Measurements from ENCODE around the gene CTXND1.
"Not testable (repeated sequence)": the region's sequence is repeated elsewhere in the genome, so short reads cannot be mapped to it uniquely, and the experiment has no call there.

The CTXND1 gene

DNA sequence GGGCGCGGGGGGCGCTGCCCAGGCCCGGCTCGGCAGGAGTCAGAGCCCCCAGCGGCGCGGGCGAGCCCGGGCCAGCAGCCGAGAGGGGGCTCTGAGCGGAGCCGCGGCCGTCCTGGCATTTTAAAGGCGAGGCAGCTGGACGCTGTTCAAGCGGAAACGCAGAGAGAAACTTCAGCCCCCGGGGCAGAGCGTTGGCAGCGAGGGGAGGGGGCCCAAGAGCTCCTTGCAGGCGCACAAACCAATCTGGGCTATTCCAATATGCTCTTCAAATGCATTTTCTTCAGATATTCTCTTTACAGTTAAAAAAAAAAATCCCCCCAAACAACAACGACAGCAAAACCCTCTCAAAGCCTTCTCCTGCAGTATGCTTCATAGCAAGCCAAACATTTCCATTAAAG is at the start of gene CTXND1:
Gene CTXND1 (minus strand): TSS at position 93 of the 398 bp plus-strand sequence. CDS start 50,264 bp downstream, outside the sequence.
- DNase-seq: no peak

DNA sequence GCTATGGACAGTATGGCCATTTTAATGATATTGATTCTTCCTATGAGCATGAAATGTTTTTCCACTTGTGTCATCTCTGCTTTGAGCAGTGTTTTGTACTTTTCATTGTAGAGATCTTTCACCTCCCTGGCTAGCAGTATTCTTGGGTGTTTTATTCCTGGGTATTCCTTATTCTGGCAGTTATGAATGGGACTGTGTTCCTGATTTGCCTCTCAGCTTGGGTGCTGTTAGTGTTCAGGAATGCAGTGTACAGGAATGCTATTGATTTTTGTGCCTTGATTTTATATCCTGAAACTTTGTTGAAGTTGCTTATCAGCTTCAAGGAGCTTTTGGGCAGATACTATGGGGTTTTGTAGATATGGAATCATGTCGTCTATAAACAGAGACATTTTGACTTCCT is 49.5 kb upstream of the CTXND1 start:
- DNase-seq: no peak

DNA sequence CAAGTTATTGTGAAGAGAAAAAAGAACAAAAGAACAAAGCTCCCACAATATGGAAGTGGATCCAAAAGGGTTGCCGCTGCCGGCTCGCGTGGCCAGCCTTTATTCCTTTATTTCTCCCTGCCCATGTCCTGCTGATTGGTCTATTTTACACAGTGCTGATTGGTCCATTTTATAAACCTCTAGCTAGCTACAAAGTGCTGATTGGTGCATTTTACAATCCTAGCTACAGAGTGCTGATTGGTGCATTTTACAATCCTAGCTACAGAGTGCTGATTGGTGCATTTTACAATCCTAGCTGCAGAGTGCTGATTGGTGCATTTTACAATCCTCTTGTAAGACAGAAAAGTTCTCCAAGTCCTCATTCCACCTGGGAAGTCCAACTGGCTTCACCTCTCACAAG is 43.8 kb upstream of the CTXND1 start:
- DNase-seq: not testable (repeated sequence)

DNA sequence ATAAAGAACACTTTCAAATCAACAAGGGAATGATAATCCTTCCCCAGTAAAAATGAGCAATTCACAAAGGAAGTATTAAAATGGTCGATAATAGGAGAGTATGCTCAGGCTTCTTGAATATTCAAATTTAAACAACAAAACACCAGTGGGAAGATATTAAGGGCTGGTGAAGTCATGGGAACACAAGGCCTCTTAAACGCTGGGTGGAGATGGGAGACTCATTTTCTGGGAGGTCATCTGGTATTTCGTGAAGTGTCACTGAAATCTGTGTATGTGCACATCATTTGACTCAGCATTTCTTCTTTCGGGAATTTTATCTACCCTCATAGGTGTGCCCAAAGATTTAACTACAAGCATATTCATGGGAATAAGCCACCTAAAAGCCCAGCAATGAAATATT is 40.1 kb upstream of the CTXND1 start:
- DNase-seq: no peak

DNA sequence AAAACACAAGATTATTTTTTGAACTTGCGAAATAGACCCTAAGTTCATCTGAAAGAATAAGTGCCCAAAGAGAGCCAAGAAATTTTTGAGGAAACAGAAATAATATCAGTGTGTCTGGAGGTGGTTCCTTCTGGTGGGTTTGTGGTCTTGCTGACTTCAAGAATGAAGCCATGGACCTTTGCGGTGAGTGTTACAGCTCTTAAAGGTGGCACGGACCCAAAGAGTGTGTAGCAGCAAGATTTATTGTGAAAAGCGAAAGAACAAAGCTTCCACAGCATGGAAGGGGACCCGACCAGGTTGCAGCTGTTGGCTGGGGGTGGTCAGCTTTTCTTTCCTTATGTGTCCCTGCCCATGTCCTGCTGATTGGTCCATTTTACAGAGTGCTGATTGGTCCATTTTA is 38.9 kb upstream of the CTXND1 start:
- DNase-seq: not testable (repeated sequence)

DNA sequence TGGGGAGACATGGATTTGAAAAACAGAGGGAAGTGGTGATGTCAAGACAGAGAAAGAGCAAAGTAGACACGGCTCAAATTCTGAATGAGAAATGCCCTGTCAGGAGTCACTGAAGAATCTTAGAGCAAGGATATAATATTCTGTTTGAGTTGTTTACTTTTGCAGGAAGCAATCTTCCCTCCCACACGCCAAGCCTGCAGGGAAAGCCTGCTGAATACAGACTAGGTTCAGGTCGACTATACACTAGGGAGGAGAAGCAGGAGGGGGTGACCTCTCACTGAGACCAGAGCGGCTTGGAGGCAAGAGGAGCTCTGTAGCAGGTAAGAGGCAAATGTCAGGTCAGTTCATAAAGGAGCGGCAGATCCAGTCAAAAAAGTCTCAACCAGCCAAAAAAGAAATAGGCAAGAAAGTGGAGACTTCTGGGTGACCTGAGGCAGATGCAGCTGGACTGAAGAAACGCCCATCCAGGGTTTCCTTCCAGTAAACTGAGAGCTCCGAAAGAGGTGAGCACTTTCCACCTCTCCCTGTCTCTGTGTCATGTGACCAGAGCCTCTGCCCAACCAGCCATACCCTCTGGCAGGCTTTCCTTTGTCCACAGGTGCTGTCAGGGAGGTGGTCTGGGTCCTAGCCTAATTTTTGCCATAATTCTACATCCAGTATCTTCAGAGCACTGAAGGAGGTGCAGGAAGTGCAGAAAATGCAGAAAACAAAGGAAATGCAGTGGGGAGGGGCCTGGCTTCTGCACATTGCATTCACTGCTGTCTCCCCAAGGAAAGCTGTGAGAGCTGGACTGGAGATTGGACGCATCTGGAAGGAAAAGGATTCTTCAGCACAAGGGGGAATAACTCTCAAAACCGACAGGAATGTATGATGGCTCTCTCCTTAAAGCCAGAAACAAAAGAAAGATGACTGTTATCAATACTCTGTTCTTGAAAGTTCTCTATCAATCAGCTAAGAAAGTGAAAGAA is 37.8 kb upstream of the CTXND1 start:
- DNase-seq: no peak

DNA sequence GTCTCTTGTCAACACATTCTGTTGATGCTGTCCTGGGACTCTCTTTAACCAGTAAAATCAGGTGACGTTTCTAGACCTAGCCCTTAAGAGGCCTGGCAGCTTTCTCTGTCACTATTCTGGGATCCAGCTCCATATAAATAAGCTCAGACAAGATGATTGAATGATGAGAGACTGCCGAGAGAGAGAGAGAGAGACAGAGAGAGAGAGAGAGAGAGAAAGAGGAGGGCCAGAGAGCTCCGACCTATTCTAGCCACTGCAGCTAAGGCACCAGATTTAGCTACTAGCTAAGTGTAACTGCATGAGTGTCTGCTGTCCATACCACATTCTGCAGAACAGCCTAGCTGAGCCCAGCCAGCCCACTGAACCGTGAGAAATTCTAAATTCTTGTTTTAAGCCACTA is 36.1 kb upstream of the CTXND1 start:
- no peak for DNase-seq

DNA sequence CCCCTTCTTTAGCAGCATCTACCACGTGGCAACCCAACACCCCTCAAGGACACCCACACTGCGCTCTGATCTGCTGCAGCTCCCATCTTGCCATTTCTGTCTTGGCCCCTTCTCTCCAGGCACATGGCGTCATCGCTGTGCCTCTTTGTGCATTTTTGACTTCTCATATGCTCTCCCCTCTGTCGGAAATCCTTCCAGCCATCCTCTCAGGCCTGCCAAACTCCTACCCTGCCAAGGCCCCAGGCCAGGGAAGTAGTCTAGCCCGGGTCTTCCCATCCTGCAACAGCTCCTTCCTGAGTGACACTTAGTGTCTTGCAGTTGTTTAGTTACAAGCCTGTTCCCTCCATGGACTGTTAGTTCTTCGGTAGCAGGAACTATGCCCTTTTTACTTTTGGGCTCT is 34.0 kb upstream of the CTXND1 start:
- no peak for DNase-seq

DNA sequence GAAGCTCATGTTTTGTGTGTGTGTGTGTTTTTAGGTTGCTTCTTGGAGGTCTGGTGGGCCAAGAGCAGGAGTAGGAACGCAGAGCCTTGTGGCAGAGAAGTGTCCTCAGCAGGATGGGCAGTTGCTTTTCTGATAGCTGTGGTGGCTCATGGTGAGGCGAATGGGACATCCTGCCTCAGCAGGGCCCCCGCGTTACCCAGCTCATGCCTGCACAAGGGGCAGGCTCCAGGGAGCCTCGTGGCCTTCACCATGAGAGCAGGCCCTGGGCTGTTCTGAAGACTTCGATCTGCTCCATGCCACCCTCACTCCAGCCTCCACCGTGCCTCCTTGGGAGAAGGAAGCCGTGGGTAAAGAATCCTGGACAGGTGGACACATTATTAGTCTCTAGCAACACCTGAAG is 33.4 kb upstream of the CTXND1 start:
- no peak for DNase-seq

DNA sequence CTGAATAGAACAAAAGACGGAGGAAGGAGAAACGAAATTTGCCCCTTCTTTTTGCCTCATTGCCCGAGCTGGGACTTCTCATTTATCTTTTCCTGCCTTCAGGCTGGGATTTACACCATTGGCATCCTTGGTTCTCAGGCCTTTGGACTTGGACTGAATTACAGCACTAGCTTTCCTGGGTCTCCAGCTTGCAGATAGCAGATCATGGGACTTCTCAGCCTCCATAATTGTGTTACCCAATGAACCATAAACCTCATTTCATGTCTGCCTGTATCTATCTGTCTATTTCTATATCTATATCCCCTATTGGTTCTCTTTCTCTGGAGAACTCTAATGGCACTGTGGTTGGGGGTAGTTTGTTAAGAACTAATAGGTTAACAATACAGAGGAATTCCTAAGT is 31.5 kb upstream of the CTXND1 start:
- no peak for DNase-seq

DNA sequence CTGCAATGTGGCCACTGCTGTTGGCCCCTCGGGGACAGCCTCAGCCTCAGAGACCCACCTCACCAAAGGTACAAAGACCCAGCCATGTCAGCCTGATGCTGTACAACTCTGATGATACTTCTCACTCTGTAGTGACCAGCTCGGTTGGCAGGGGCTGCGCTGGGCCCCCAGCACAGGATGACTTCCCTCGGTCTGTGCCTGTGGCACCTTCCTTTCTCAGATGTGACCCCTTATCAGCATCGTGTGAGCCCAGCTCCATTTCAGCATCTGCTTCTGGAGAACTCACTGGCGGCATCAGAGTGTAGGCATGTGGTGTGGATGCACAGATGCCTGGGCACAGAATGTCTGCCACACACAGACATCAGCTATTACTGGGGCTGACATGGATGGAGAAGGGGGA is 25.1 kb upstream of the CTXND1 start:
- DNase-seq: no peak

DNA sequence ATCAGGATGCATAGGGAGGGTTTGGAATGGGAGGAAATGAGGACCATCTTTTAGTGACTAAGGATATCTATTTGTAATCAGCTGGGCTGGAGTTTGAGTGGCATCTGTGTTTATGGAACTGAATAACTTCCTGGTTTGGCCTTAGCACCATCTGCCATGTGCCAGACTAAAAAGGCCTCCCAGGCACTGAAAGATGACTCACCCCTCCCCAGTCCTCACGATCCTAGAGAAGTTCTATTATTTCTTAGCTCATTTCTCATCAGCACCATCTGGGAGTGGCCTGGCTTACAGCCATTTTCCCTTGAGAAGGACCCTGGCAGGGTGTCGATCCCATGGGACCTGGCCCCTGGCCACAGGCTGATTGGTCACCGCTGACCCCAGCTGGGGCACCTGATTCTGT is 23.9 kb upstream of the CTXND1 start:
- no peak for DNase-seq

DNA sequence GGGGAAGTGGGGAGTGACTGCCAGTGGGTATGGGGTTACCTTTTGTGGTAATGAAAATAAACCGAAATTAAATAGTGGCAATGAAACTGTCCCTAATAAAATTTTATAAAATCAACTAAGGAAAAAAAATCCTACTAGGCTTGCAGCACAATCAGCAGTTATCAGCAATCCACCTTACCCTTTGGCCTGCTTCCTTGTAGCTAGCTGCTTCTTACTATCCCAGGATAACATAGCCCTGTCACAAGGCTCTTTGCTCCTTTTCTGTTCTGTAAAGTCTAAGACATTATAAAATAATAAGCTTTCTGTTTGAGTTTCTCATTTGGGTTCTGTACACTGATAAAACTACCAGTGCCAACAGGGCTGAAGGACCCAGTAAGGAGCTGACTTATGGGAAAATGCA is 23.0 kb upstream of the CTXND1 start:
- no peak for DNase-seq

DNA sequence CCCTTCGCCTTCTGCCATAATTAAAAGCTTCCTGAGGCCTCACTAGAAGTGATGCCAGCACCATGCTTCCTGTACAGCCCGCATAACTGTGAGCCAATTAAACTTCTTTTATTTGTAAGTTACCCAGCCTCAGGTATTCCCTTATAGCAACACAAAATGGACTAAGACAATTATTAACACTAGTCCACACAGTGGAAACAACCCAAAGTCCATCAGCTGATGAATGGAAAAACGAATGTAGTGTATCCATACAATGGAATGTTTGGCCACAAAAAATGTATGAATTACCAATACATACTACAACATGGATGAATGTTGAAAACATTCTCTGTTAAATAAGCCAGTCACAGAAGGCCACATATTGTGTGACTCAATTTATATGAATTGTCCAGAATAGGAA is 22.5 kb upstream of the CTXND1 start:
- DNase-seq: no peak

DNA sequence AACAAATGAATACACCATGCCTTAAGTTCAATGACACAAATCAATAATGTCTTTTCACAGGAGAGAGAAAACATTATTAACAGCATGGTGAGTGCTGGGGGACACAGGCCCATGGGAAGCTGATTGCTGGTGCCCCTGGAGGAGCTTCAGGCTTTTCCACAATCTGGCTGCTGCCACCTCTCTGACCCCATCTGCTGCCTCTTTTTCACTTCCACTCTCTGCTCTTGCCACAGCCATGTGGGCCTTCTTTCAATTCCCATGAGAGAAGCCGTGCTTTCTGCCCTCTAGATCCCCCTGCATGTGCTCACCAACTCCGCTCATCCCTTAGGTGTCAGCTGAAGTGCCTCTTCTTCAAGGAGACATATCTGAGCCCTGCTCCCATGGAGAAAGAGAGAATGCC is 21.0 kb upstream of the CTXND1 start:
- DNase-seq: no peak

DNA sequence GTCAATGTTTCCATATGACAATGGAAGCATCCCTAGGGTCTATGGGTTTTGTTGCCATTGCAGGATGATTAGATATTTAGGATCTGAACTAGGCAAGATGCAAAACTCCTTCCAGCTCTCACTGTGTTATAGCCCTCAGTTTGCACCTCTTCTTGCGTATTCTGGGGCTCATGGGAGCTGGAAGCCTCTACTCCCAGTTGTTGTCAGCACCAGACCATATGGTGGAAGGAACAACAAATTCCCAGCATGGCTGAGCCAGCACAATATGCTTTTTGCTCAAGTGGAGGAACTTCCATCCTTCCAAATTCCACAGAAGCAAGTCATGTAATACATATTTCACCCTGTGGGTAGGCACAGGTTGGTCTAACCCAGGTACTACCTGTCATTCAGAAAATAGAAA is 18.5 kb upstream of the CTXND1 start:
- no peak for DNase-seq

DNA sequence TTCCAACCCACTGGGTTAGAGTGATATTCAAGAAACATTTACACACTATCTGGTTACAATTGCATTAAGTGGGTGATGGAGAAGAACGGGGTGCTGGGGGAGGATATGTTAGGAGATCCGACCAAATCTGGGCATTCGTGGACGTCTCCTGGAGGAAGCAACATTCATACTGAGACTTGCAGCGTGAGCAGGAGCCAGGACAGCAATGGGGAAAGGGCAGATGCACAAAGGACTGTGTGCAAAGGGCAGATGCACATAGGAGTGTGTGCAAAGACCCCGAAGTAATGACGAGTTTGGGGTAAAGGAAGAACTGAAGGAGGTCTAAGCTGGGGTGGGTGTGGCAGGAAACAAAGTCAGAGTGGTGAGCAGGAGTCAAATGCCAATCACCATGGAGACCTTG is 16.1 kb upstream of the CTXND1 start:
- no peak for DNase-seq

DNA sequence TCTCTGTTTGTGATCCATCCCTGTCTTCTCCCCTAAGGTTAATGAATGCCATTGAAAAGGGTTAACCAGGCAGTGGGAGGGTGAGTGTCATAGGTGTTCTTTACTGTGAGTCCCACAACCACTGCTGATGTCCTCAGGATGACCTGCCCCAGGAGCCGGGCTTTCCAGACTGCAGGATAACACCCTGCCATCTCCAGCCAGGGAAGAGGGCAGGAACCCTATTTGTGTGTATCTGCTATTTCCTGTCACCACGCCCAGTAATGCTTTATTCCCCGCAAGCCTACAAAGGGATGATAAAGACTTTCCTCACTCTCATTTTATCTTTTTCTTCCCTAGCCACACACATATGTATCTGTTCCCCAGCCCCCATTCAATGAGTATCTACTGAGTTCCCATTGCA is 15.6 kb upstream of the CTXND1 start:
- no peak for DNase-seq

DNA sequence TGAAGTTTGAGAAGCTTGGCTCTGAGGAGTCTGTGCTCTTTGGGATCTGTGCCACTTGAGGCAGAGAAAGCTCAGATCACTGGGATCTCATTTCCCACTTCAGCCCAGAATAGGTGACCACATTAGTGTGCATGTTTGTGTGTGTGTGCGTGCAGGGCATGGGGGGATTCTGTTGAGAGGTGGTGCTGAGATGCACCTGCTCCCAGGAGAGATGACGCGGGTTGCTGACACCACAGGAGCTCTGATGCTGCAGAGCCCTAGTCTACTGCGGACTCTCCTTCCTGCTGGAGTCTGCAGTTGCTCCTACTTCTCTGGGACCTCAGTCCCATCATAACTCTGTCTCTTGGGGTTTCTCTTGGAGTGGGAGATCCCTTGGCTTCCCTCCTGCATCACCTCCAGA is 14.7 kb upstream of the CTXND1 start:
- DNase-seq: no peak

DNA sequence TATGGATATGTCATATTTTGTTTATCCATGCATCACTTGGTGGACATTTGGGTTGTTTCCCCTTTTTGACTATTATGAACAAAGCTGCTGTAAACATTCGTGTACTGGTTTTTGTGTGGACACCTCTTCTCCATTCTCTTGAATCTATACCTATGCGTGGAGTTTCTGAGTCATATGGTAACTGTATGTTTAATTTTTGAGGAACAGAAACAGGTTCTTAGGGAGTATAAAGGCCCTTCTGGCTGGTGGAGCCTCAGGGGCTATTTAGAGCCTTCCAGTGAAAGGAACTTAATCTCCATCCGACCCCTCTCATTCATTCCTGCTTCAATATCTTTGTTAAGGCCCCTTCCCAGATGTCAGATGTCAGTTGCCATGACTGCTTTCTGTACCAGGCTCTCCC is 14.1 kb upstream of the CTXND1 start:
- no peak for DNase-seq

DNA sequence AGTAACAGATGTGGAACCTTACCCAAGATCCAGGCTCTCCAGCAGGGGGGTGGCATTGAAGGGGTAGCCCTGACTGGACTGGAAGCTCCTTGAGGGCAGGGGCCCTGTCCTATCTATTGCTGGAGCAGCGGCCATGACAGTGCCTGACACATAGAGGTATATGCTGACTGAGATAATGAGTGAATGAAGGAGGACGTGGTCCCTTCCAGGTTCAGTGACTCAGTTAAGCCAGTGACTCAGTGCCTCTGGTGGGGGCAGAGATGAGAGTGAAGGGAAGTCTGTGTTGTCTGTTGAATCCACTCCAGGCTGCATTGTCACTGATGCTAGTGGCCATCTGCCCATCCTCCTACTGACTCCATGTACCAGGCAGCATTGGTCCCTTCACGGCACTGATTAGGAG is 13.0 kb upstream of the CTXND1 start:
- no peak for DNase-seq

DNA sequence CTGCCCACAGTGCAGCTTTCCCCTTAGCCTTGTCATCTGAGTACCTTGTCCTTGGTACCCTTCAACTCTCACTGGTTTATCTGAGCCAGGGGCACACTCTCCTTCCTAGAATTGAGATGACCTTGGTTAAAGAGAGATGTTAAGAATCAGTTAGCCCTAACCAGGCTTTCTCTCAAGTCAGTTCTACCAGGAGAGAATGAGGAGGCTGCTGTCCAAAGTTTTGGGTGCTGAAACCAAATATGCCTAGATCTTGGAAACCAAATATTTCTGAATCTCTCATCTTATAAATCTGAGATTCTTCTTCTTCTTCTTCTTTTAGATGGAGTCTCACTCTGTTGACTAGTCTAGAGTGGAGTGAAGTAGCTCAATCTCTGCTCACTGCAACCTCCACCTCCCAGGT is 12.0 kb upstream of the CTXND1 start:
- no peak for DNase-seq

DNA sequence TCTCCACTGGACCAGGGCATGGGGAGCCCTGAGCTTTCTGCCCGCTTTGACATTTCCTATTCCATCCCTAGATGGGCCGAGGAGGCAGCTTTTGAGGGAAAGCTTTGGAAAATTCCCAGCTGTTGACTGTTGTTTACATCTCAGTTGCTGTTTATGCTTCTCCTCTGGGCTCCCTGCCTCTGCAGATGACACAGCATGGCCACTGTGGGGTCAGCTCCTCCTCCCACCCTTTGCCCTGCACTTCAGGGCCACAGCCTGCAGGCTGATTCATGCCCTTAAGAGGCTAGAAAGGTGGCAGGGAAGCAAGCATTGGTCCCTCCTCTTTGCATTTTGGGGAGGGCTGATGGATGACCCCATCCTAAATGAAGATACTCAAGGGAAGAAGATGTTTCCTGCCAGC is 8.5 kb upstream of the CTXND1 start:
- DNase-seq: no peak

DNA sequence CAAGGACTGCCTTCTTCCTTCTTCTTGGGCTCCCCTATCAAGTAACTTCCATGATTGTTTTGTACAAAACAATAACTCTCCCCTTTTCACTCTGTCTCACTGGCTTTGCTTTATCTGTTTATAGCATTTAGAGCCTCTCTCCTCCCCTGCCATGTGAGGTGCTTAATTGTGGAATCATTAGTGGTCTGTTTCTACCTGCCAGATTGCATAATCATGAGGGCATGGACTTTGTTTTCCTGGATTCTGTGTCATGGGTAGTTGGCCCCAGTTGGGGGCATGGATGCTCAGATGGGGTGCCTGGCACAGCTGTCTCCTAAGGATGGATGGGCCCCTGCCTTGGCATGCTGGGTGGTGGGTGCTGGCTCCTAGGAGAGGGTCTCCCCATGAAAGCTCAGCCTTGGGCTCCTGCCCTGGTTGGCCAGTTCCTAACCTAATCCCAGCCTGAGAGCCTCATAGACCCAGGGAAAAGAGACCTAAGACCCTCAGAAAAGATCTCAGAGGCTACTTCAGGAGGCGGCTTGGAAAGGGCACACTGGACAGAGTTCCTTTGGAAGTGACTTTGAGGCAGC is 8.0 kb upstream of the CTXND1 start:
- DNase-seq: no peak

Measured in NCI-H1092 treated with DMSO at 0.1 percent for 48 hours (cell line).